ENCODE results near the gene LGALS3. TPM values are rescaled to one million over a fixed set of nuclear protein-coding genes. Genes with fewer than 3 reads are reported as not detected.
A peak's percentile ranks its signal among the peaks of the same experiment; 100 is the strongest.

LGALS3 gene
- total RNA-seq, 1 donor: 368 TPM

- Histone ChIP-seq H2AFZ (ENCODE audit: low read length) (peak overlapping the region; percentile 46), H3K4me1 (ENCODE audit: insufficient read depth, low read length) (no peaks in the 10 kb centered on the region), H4K20me1 (ENCODE audit: insufficient read depth, low read length) (no peaks in the 10 kb centered on the region), H3K9me3 (ENCODE audit: low read depth, low read length) (no peaks in the 10 kb centered on the region), H3K36me3 (ENCODE audit: insufficient read depth, low read length) (peaks cover 6% of the 10 kb centered on the region), H3K27me3 (ENCODE audit: insufficient read depth, low read length) (no peaks in the 10 kb centered on the region), H3K27ac (ENCODE audit: low read depth, low read length) (no peak overlapping the region), H3K4me2 (ENCODE audit: insufficient read depth, low read length) (no peak overlapping the region), H3K79me2 (ENCODE audit: insufficient read depth, low read length) (no peaks in the 10 kb centered on the region), H3K4me3 (ENCODE audit: insufficient read depth, low read length) (no peak overlapping the region)
- TF ChIP-seq, protein P1, sequence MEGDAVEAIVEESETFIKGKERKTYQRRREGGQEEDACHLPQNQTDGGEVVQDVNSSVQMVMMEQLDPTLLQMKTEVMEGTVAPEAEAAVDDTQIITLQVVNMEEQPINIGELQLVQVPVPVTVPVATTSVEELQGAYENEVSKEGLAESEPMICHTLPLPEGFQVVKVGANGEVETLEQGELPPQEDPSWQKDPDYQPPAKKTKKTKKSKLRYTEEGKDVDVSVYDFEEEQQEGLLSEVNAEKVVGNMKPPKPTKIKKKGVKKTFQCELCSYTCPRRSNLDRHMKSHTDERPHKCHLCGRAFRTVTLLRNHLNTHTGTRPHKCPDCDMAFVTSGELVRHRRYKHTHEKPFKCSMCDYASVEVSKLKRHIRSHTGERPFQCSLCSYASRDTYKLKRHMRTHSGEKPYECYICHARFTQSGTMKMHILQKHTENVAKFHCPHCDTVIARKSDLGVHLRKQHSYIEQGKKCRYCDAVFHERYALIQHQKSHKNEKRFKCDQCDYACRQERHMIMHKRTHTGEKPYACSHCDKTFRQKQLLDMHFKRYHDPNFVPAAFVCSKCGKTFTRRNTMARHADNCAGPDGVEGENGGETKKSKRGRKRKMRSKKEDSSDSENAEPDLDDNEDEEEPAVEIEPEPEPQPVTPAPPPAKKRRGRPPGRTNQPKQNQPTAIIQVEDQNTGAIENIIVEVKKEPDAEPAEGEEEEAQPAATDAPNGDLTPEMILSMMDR (IDR thresholded peaks at IDR 0.05; ENCODE audit: extremely low read depth, low read depth, low read length): no peak
- DNase-seq (ENCODE audit: insufficient read length, low spot score, missing footprints): no peak
These were observed 41.5 kb downstream of the LGALS3 start for GRCh38 chr14:55170526-55170925.

DNA sequence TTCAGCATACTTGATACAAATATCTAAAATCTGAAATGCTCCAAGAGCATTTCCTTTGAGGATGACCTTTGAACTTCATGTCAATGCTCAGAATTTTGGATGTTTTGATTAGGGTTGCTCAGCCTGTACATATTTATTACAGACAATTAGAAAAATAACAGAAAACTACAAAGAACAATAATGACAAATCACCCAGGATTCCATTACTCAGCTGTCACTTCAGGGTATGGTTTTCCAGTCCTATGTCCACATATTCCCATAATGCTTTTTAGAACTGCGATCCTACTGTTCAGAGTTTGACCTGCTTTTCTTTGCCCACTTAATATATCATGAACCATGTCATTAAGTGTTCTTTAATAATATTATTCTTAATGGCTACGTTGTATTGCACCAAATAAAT is 51.0 kb downstream of the LGALS3 start:
- peaks cover 8% of the 10 kb centered on the region for H3K4me1 ChIP-seq (ENCODE audit: insufficient read depth, low read length)
- H4K20me1 ChIP-seq (ENCODE audit: insufficient read depth, low read length): no peaks in the 10 kb centered on the region
- no peak overlapping the region for H3K4me3 ChIP-seq (ENCODE audit: insufficient read depth, low read length)
- H3K4me2 ChIP-seq (ENCODE audit: insufficient read depth, low read length): peak overlapping the region; percentile 55
- H3K27me3 ChIP-seq (ENCODE audit: insufficient read depth, low read length): no peaks in the 10 kb centered on the region
- H3K9me3 ChIP-seq (ENCODE audit: low read depth, low read length): no peaks in the 10 kb centered on the region
- TF ChIP-seq, protein P1 (IDR thresholded peaks at IDR 0.05; ENCODE audit: extremely low read depth, low read depth, low read length): no peak
- H3K27ac ChIP-seq (ENCODE audit: low read depth, low read length): peak overlapping the region; percentile 86
- DNase-seq (ENCODE audit: insufficient read length, low spot score, missing footprints): peak; percentile 59
- H2AFZ ChIP-seq (ENCODE audit: low read length): peak overlapping the region; percentile 90
- peaks cover 4% of the 10 kb centered on the region for H3K79me2 ChIP-seq (ENCODE audit: insufficient read depth, low read length)
- H3K36me3 ChIP-seq (ENCODE audit: insufficient read depth, low read length): peaks cover 13% of the 10 kb centered on the region

- peak overlapping the region; percentile 86 for H3K27ac ChIP-seq (ENCODE audit: low read depth, low read length)
- H3K4me1 ChIP-seq (ENCODE audit: insufficient read depth, low read length): peaks cover 8% of the 10 kb centered on the region
- H3K79me2 ChIP-seq (ENCODE audit: insufficient read depth, low read length): peaks cover 4% of the 10 kb centered on the region
- TF ChIP-seq, protein P1 (IDR thresholded peaks at IDR 0.05; ENCODE audit: extremely low read depth, low read depth, low read length): no peak
- H3K36me3 ChIP-seq (ENCODE audit: insufficient read depth, low read length): peaks cover 13% of the 10 kb centered on the region
- peak overlapping the region; percentile 55 for H3K4me2 ChIP-seq (ENCODE audit: insufficient read depth, low read length)
- no peaks in the 10 kb centered on the region for H3K9me3 ChIP-seq (ENCODE audit: low read depth, low read length)
- peak overlapping the region; percentile 20 for H3K4me3 ChIP-seq (ENCODE audit: insufficient read depth, low read length)
- DNase-seq (ENCODE audit: insufficient read length, low spot score, missing footprints): no peak
- H3K27me3 ChIP-seq (ENCODE audit: insufficient read depth, low read length): no peaks in the 10 kb centered on the region
- H2AFZ ChIP-seq (ENCODE audit: low read length): peak overlapping the region; percentile 90
- no peaks in the 10 kb centered on the region for H4K20me1 ChIP-seq (ENCODE audit: insufficient read depth, low read length)
These were observed 51.4 kb downstream of the LGALS3 start for GRCh38 chr14:55180434-55180833.

DNA sequence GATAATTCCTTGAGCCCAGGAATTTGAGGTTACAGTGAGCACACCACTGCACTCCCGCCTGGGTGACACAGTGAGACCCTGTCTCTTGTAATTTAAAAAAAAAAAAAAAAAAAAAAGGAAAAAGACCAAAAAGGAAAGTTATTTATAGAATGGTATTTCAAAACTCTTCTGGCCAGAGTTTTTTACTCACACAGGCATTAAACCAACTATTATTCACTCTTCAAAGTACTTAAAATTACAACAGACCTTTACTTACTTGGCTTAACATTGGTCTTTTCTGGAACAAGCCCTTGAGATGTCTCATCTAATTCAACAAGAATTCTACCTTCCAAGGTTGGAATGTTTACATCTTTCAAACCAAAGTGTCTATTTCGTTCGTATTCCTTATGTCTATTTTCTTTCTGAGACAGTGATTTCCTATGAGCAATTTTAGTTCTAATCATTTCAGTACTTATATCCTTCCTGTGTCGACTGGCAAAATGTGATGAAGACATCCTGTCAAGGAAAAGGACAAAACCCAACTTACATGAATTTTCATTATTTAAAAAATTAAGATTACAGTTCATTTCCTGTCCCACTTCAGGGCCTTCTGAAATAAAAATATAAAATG is 59.7 kb downstream of the LGALS3 start:
- Histone ChIP-seq H3K4me3 (ENCODE audit: insufficient read depth, low read length) (no peak overlapping the region), H3K9me3 (ENCODE audit: low read depth, low read length) (no peaks in the 10 kb centered on the region), H3K4me2 (ENCODE audit: insufficient read depth, low read length) (peak overlapping the region; percentile 97), H3K27ac (ENCODE audit: low read depth, low read length) (peak overlapping the region; percentile 40), H3K4me1 (ENCODE audit: insufficient read depth, low read length) (peaks cover 29% of the 10 kb centered on the region), H4K20me1 (ENCODE audit: insufficient read depth, low read length) (no peaks in the 10 kb centered on the region), H3K36me3 (ENCODE audit: insufficient read depth, low read length) (no peaks in the 10 kb centered on the region), H3K79me2 (ENCODE audit: insufficient read depth, low read length) (peaks cover 53% of the 10 kb centered on the region), H2AFZ (ENCODE audit: low read length) (peak overlapping the region; percentile 4), H3K27me3 (ENCODE audit: insufficient read depth, low read length) (no peaks in the 10 kb centered on the region)
- DNase-seq (ENCODE audit: insufficient read length, low spot score, missing footprints): peak; percentile 56
- TF ChIP-seq, protein P1 (IDR thresholded peaks at IDR 0.05; ENCODE audit: extremely low read depth, low read depth, low read length): no peak
